Muscle layer of colon (tissue), 2 donors: Measurements from ENCODE around the gene DEPDC5.
A peak's percentile ranks its signal among the peaks of the same experiment; 100 is the strongest.

ENCODE experiments used
- H3K27ac ChIP-seq: one replicate; pipeline ENCODE4 v1.7.0; 2013; ENCODE audit warnings: low read depth, mild to moderate bottlenecking, low read length, moderate library complexity
- H3K27me3 ChIP-seq, 2 donors: one replicate each; pipeline ENCODE4 v1.7.0; 2013; ENCODE audit warnings: low read length in 2 of 2, mild to moderate bottlenecking in 2 of 2; ENCODE audit not compliant: insufficient read depth in 2 of 2, control insufficient read depth in 1 of 2
- H3K36me3 ChIP-seq: one replicate; pipeline ENCODE4 v1.7.0; 2013; ENCODE audit warnings: mild to moderate bottlenecking, low read length; ENCODE audit not compliant: insufficient read depth
- H3K4me1 ChIP-seq: one replicate; pipeline ENCODE4 v1.7.0; 2013; ENCODE audit warnings: mild to moderate bottlenecking, low read length; ENCODE audit not compliant: insufficient read depth
- H3K4me3 ChIP-seq, 2 donors: one replicate each; pipeline ENCODE4 v1.7.0; 2013; ENCODE audit warnings: low read length in 2 of 2, low read depth in 1 of 2, mild to moderate bottlenecking in 1 of 2, moderate library complexity in 1 of 2
- H3K9ac ChIP-seq: one replicate; pipeline ENCODE4 v1.7.0; 2013; ENCODE audit warnings: low read length
- H3K9me3 ChIP-seq: one replicate; pipeline ENCODE4 v1.7.0; 2013; ENCODE audit warnings: mild to moderate bottlenecking, low read length
- donor health status: abdominal sarcoma.
- donor health status: Adenocarcinoma of cecum.

Gene DEPDC5

DNA sequence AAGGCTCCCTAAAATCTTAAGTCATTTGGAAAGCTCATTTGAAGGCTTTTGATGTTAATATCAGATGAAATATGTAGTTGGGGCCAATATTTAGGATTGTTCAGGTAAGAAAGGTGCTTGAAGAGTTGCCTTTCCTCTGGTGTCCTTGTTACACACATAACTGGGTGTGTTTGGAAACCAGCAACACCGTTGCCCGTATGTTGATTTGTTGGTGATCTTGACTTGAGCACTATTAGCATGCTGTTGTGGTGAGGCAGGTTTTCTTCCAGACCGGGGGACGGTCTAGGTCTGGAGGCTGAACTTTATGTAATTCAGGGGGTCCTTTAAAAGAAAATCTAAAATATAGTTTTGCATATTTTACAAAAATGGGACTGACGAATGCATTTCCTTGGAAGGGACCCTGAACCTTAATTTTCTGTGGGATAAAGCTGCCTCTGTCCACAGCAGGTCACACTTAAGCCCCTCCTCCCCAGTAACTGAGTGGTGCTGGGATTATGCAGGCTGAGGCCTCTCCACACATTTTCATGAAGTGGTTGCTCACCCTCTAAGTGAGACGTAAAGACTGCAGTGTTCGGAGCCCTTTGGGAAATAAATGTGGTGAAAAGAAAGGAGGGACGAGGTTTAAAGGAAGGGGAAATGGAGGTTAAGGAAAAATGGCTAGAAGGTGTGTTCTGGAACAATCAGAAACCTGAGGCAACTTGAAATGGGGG lies 192.3 kb downstream of the DEPDC5 start:
- Histone ChIP-seq H3K36me3 (no peaks in the 10 kb centered on the region), H3K27me3 (no peaks in the 10 kb centered on the region), H3K27ac (peak overlapping the region; percentile 65), H3K4me1 (peaks cover 35% of the 10 kb centered on the region), H3K9ac (peak overlapping the region; percentile 71), H3K9me3 (no peaks in the 10 kb centered on the region), H3K4me3 (peak overlapping the region; percentile 4 to 96)

DNA sequence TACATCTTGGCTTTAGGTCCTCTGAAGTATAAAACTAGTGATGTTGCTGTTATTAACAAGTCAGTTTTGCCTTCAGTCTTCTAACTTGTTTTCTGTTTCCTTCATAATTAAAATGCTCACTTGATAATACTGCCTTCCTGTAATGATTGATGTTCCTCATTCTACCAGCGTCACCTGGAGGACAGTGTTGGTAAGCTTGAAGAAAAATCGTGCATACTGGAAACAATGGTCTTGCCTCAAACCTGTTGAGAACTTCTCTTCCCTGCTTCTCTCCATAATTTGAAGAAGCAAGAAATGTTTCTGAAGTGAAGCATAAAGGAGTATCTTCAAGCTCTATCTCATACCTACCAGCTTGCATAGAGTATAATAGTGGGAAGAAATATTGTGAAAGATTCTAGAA lies 193.5 kb downstream of the DEPDC5 start:
- no peaks in the 10 kb centered on the region for H3K36me3 ChIP-seq
- no peaks in the 10 kb centered on the region for H3K27me3 ChIP-seq
- peaks cover 47% of the 10 kb centered on the region for H3K4me1 ChIP-seq
- H3K4me3 ChIP-seq = no peak overlapping the region
- H3K9me3 ChIP-seq = no peaks in the 10 kb centered on the region
- H3K27ac ChIP-seq = no peak overlapping the region
- H3K9ac ChIP-seq = no peak overlapping the region

DNA sequence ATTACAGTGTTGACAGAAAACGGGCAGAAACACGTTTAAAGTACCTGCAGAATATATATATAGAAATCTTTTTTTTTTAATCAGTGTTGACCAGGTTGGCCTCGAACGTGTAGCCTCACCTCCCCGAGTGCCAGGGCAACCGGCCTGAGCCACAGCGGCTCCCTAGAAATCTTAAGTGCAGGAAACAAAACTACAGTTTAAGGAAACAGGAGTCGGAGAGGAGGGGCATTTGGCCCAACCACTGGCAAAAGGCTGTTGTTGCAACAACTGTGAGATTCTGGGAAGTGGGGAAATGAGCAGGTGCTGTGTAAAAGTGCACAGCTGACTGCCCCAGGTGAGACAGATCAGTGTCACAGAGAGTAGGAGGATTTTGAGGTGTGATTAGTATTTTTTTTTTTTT lies 194.2 kb downstream of the DEPDC5 start:
- Histone ChIP-seq H3K9me3 (no peaks in the 10 kb centered on the region), H3K27me3 (no peaks in the 10 kb centered on the region), H3K4me3 (no peak overlapping the region), H3K9ac (no peak overlapping the region), H3K36me3 (no peaks in the 10 kb centered on the region), H3K27ac (no peak overlapping the region), H3K4me1 (peaks cover 54% of the 10 kb centered on the region)

DNA sequence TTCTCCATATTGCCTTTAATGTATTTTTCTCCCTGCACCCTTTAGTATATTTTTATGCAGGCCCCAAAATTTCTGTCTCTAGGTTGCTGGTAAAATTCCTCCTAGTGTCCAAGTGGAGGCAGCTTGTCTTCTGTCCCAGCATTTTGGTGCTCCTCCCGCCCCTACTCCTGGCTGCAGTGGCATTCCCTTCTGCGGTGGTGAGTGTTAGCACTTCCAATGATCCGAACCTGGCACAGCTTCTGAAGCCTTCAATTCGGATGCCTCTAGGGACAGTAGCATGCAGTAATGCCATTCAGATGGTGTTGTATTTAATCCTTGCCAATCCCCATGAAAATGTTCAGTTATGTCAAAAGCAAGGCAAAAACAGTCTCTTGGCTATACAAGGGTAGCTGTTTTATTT lies 196.4 kb downstream of the DEPDC5 start:
- no peak overlapping the region for H3K4me3 ChIP-seq
- no peaks in the 10 kb centered on the region for H3K27me3 ChIP-seq
- no peak overlapping the region for H3K9ac ChIP-seq
- H3K27ac ChIP-seq = no peak overlapping the region
- H3K9me3 ChIP-seq = no peaks in the 10 kb centered on the region
- peaks cover 65% of the 10 kb centered on the region for H3K4me1 ChIP-seq
- no peaks in the 10 kb centered on the region for H3K36me3 ChIP-seq

DNA sequence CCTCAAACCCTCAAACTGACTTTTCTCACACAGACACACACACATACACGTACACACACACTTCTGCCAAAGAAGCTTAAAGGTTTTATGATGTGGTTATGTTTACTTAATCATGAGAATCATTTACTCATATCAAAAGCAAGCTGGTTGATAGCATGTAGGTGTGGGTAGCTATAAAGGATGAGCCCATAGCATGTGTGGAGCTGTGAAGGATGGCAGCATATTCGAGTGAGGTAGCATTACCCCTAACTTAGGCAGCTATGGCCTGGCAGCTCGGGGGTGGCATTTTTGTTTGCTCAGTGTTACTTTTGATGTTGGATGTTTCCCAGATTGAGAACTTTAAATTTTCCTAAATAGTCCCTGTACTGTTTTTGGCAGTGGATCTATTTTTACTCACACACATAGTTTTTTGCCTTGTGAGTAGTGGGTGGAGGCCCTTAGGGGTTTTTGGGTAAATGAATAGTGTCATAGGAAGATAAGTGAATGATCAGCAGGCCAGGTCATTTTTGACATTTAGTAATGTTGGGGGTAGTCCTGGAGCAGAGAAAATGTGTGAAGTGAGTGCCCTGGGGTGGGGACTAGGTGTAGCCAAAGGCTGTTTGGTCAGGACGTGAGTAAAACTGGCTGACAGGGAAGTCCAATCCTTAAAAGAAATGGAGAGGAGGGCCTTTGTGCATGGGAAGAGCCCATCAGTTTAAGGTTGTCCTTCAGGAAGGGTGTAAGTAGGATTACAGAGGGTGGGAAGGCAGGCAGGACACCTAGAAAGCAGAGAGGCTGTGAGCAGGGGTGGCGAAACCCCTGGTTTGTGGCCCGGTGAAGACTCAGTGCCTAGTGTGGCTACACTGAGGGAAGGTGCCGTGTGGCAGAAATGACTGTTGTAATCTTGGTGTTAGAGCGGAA lies 197.6 kb downstream of the DEPDC5 start:
- H3K27me3 ChIP-seq = no peaks in the 10 kb centered on the region
- H3K4me3 ChIP-seq = no peak overlapping the region
- peaks cover 6% of the 10 kb centered on the region for H3K36me3 ChIP-seq
- H3K9ac ChIP-seq = no peak overlapping the region
- H3K4me1 ChIP-seq = peaks cover 53% of the 10 kb centered on the region
- no peak overlapping the region for H3K27ac ChIP-seq
- no peaks in the 10 kb centered on the region for H3K9me3 ChIP-seq

DNA sequence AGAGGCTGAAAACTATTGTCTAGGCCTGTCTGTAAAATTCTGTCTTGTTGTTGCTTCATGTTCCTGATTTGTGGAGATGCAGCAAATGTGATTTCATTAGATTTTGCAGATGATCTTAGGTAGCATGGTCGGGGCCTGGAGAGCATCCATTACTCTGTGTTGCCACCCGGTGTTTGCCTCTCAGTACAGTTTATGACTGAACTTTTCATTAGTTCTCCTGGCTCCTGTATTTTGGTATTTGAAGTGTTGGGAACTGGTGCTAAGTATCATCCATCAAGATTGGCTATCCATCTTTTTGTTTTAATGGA lies 198.2 kb downstream of the DEPDC5 start:
- peaks cover 12% of the 10 kb centered on the region for H3K36me3 ChIP-seq
- H3K4me1 ChIP-seq = peaks cover 50% of the 10 kb centered on the region
- H3K4me3 ChIP-seq = no peak overlapping the region
- no peaks in the 10 kb centered on the region for H3K27me3 ChIP-seq
- peak overlapping the region; percentile 3 for H3K27ac ChIP-seq
- no peak overlapping the region for H3K9ac ChIP-seq
- H3K9me3 ChIP-seq = no peaks in the 10 kb centered on the region

DNA sequence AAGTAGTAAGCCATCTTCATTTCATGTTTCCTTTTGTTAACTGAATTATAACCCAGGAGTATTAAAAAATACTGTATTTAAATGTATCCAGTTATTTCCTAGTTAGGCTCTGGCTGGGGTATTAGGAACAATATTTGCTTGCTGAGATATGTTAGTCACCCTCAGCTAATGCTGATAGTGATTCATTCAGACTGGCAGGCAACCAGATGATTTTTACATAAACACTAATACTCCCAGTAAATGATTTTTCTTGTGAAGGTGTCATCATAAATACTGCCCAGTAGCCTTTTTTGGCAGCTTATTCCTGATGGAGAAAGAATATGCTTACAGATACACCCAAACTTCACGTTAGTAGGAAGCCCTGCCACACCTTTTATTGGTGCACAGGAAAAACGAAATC lies 198.7 kb downstream of the DEPDC5 start:
- no peaks in the 10 kb centered on the region for H3K27me3 ChIP-seq
- H3K4me1 ChIP-seq = peaks cover 45% of the 10 kb centered on the region
- H3K4me3 ChIP-seq = no peak overlapping the region
- H3K9me3 ChIP-seq = no peaks in the 10 kb centered on the region
- H3K36me3 ChIP-seq = peaks cover 16% of the 10 kb centered on the region
- peak overlapping the region; percentile 3 for H3K27ac ChIP-seq
- no peak overlapping the region for H3K9ac ChIP-seq

DNA sequence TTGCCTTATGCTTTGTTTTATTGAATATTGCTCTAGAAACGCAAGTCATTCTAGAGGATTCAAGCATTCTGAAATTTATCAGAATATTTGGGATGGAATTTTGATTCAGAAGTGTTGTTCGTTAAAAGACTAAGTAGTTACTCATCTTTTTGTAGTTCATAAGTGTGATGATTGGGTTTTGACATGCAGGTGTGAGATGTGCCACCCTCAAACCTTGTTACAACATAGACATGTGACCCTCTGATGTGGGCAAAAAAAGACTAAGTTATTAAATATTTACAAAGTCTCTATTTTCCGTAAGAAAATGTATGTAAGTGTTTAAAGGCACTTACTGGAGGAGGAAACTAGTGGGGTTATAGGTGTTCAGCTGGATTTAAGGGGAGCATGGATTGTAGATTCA lies 199.4 kb downstream of the DEPDC5 start:
- Histone ChIP-seq H3K27ac (no peak overlapping the region), H3K27me3 (no peaks in the 10 kb centered on the region), H3K4me3 (no peak overlapping the region), H3K9ac (no peak overlapping the region), H3K4me1 (peaks cover 45% of the 10 kb centered on the region), H3K36me3 (peaks cover 24% of the 10 kb centered on the region), H3K9me3 (no peaks in the 10 kb centered on the region)

DNA sequence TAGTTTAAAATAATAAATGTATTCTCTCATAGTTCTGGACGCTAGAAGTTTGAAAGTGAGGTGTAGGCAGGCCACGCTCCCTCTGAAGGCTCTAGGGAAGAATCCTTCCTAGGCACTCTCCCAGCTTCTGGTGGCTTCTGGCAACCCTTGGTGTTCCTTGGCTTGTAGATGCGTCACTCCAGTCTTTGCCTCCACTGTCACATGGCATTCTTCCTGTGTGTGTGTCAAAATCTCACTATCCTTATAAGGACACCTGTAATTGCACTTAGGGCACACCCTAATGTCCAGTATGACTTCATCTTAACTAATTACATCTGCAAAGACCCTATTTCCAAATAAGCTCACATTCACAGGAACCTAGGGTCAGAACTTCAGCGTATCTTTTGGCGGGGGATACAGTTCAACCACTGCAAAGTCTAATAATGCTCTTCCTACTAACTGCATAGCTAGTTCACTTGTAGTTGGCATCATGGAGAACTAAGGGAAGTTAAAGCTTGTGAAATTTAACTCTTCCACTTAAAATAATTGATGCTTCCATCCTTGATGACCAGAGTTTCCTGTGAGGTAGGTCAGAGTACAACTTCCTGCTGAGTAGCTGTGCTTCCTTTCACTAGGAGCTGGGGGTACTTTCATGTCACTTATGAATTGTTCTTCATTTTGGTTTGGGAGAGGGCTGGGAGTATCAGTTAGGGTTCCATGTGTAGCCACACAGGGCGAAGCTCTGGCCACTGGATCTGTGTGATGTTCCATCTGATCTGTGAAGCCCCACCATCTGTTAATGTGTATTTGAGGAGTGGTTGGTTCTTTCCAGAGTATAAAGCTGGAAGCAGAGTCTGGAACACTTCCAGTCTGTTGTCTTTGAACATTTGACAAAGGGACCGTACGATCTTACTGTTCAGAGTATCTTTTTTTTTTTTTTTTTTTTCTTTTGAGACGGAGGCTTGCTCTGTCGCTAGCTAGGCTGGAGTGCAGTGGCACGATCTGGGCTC lies 201.0 kb downstream of the DEPDC5 start:
- Histone ChIP-seq H3K9ac (no peak overlapping the region), H3K4me3 (no peak overlapping the region), H3K36me3 (peaks cover 28% of the 10 kb centered on the region), H3K27ac (no peak overlapping the region), H3K4me1 (peaks cover 45% of the 10 kb centered on the region), H3K27me3 (no peaks in the 10 kb centered on the region), H3K9me3 (no peaks in the 10 kb centered on the region)

DNA sequence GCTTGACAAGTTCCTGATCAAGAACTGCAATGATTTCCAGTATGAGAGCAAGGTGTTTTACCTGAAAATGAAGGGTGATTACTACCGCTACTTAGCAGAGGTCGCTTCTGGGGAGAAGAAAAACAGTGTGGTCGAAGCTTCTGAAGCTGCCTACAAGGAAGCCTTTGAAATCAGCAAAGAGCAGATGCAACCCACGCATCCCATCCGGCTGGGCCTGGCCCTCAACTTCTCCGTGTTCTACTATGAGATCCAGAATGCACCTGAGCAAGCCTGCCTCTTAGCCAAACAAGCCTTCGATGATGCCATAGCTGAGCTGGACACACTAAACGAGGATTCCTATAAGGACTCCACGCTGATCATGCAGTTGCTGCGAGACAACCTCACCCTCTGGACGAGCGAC lies 202.5 kb downstream of the DEPDC5 start:
- Histone ChIP-seq H3K36me3 (peaks cover 28% of the 10 kb centered on the region), H3K4me1 (peaks cover 32% of the 10 kb centered on the region), H3K9me3 (no peaks in the 10 kb centered on the region), H3K4me3 (no peak overlapping the region), H3K27ac (no peak overlapping the region), H3K27me3 (no peaks in the 10 kb centered on the region), H3K9ac (no peak overlapping the region)
